VCaP (cell line): ENCODE data around the gene MAN1C1.

Experiments
- H3K27ac ChIP-seq: fragments of 450-650 bp; 2 replicates; pipeline ENCODE4 v1.5.1; 2017
- CTCF ChIP-seq: fragments of 450-650 bp; conservative IDR thresholded peaks from 2 replicates; pipeline ENCODE4 v1.5.1; 2017; ENCODE audit warnings: mild to moderate bottlenecking, moderate library complexity

Gene MAN1C1

DNA sequence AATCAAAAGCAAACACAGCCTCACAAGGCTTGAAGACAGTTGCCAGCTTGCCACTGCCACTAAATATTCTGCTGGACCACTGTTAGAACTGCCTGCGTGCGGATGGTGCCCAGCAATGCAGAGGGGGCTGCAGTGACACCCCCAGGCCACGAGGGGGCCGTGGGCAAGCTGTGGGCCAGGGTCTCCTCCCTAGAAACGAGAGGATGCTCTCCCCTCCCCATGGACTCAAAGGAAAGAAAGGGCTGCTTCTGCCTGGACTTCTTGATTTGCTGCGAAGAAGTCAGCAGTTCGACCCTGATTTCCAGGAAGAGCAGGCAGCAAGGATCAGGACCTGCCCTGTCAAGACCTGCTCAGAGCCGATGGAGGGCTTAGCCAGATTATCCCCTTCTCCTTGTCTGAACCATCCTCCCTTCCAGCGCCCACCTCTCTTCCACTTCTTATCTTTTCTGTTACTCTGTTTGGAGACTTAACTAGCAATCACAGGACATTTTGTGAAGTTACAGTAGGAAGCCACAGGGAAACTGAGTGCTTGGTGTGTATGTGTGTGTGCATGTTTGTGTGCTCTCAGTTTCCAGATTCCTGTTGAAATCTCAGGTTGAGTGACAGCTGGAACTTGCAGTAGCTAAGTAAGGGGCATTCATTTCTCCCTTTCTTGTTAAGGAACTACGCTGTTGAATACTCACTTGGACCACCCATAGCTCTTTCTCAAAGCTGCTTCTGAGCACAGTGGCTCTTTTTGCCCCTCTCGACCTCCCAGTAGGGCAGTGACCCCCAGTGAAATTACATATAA, 2.7 kb downstream of the MAN1C1 start:
- no peak overlapping the region for H3K27ac ChIP-seq
- peak; percentile 79 for TF ChIP-seq CTCF

DNA sequence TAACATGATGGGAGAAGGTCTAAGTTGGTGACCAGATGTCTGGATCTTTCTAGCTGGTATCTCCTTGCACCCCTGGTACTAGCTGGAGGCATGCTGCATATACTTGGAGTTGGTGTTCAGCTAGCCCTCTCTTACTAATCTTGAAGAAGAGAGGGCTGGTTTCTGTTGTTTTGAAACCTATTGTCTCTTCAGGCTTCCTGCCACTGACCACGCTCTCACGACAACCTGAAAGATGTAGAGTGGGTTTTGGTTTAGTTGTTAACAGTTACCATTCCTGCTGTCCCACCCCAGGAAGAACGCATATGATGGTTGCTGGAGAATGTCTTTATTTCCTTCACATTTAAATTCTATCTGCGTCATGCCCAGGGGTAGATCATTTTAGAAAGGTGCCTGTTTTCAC, 3.6 kb downstream of the MAN1C1 start:
- no peak for TF ChIP-seq CTCF
- no peak overlapping the region for H3K27ac ChIP-seq

DNA sequence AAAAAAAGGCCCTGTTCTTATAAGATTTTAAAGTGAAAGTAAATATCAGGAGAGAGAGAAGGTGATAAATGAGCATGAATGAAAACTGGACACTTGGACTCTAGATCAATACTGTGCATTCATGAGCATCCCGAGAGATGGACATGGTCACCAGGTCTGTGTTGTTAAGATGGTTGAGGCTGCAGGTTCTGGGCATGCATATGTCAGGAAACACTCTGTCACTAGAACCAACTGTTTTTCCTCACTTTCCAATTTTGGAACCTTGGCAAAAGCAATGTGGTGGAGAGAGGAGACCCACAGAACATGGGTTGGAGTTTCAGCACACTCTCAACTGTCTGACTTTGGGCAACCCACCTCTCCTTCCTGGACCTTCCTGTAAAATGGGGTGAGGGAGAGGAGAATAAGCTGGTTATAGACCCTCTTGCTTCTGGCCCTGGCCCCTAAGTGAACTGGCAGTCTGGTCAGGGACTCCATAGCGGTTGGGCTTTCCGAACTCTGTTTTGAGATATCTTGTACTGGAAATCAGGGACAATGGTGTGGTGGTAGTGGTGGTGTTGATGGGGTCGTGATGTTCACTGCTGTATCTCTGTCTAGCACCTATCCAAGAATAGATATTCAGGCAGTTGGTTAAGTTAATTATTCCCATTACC, 4.2 kb downstream of the MAN1C1 start:
- H3K27ac ChIP-seq: no peak overlapping the region
- TF ChIP-seq CTCF: no peak

- TF ChIP-seq CTCF: no peak
- H3K27ac ChIP-seq: no peak overlapping the region
Measured at GRCh38 chr1:25621876-25622275, 5.3 kb downstream of the MAN1C1 start.

DNA sequence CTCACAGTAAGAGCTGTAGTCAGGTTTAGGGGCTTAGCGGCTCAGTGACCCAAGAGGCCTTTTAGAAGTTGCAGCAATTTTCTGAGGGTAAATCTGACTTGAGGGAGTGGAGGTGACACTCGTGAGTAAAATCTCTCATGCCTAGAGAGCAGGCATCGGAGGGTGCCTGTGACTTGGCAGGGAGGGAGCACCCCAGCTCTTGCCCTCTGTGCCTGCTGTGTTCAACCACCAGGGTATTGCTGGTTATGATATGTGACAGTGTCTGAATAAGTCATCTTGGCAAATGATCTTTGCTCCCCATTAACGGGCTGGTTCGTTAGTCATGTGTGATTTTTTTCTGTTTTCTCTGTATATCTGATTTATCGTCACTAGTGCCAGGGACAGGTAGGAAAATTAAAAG, 5.9 kb downstream of the MAN1C1 start:
- no peak for TF ChIP-seq CTCF
- no peak overlapping the region for H3K27ac ChIP-seq

DNA sequence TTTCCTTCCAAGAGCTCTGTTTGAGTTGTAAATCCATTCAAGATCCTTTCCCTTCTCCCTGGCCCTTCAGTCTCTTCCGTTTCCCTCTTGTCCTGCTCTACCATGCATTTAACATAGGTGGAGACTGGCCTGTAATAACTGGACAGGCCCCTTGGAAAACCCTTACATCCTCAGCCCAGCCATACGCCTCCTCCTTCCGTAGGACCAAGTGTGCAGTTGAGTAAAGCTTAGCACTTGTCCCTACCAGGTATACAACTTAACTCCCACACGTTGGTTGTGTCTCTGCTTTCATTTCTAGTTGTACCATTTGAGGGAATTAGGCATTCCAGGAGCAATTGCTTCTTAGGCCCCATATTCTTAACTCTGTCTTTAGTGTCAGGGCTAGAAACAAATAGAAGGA, 6.4 kb downstream of the MAN1C1 start:
- no peak for TF ChIP-seq CTCF
- no peak overlapping the region for H3K27ac ChIP-seq

- no peak for TF ChIP-seq CTCF
- H3K27ac ChIP-seq: no peak overlapping the region
Measured at GRCh38 chr1:25623731-25624130, 7.1 kb downstream of the MAN1C1 start.
